Islet precursor cell (in vitro differentiated cells): ENCODE data around the gene DDX28.
A peak's percentile ranks its signal among the peaks of the same experiment; 100 is the strongest.

Source experiments
- DNase-seq: peaks from one replicate; pipeline ENCODE4 v3.0.0-alpha.2; 2018

The DDX28 gene

GRCh38 chr16:68022728-68023537 is at the start of gene DDX28, which contains the start of gene DUS2:
Gene DDX28, minus strand, starts transcription at chr16:68023232. Its CDS starts 30 bp downstream, at chr16:68023202.
Gene DUS2, plus strand, starts transcription at chr16:68023284. Its CDS starts 14,740 bp downstream, at chr16:68038024.
- DNase-seq: peak; percentile 94

GRCh38 chr16:68072038-68072695 is 49.1 kb upstream of the DDX28 start:
- no peak for DNase-seq

GRCh38 chr16:68071518-68071901 is 48.5 kb upstream of the DDX28 start:
- no peak for DNase-seq

- peak; percentile 22 for DNase-seq
These were observed 47.9 kb upstream of the DDX28 start for GRCh38 chr16:68070806-68071517.

- peak; percentile 10 for DNase-seq
These were observed 47.3 kb upstream of the DDX28 start for GRCh38 chr16:68070249-68070730.

- DNase-seq: no peak
These were observed 46.6 kb upstream of the DDX28 start for GRCh38 chr16:68069511-68070248.

- no peak for DNase-seq
These were observed 45.9 kb upstream of the DDX28 start for GRCh38 chr16:68068926-68069325.

- DNase-seq: no peak
These were observed 43.7 kb upstream of the DDX28 start for GRCh38 chr16:68066763-68067162.

GRCh38 chr16:68065716-68066305 is 42.8 kb upstream of the DDX28 start:
- DNase-seq: no peak

- peak; percentile 88 for DNase-seq
These were observed 41.8 kb upstream of the DDX28 start for GRCh38 chr16:68064791-68065365.

- no peak for DNase-seq
These were observed 39.9 kb upstream of the DDX28 start for GRCh38 chr16:68062910-68063393.

GRCh38 chr16:68061396-68061795 is 38.4 kb upstream of the DDX28 start:
- no peak for DNase-seq

GRCh38 chr16:68059804-68060203 is 36.8 kb upstream of the DDX28 start:
- DNase-seq: no peak

- DNase-seq: no peak
These were observed 32.4 kb upstream of the DDX28 start for GRCh38 chr16:68055395-68055794.

GRCh38 chr16:68049449-68049848 is 26.4 kb upstream of the DDX28 start:
- DNase-seq: no peak

- no peak for DNase-seq
These were observed 25.0 kb upstream of the DDX28 start for GRCh38 chr16:68047987-68048386.

GRCh38 chr16:68046106-68046505 is 23.1 kb upstream of the DDX28 start:
- DNase-seq: no peak

GRCh38 chr16:68041783-68042182 is 18.8 kb upstream of the DDX28 start:
- no peak for DNase-seq

- DNase-seq: peak; percentile 93
These were observed 17.7 kb upstream of the DDX28 start for GRCh38 chr16:68040506-68041288.

GRCh38 chr16:68037841-68038597 is 15.0 kb upstream of the DDX28 start:
- DNase-seq: no peak
